Measurements from ENCODE around the gene WASHC4.

WASHC4 gene

DNA sequence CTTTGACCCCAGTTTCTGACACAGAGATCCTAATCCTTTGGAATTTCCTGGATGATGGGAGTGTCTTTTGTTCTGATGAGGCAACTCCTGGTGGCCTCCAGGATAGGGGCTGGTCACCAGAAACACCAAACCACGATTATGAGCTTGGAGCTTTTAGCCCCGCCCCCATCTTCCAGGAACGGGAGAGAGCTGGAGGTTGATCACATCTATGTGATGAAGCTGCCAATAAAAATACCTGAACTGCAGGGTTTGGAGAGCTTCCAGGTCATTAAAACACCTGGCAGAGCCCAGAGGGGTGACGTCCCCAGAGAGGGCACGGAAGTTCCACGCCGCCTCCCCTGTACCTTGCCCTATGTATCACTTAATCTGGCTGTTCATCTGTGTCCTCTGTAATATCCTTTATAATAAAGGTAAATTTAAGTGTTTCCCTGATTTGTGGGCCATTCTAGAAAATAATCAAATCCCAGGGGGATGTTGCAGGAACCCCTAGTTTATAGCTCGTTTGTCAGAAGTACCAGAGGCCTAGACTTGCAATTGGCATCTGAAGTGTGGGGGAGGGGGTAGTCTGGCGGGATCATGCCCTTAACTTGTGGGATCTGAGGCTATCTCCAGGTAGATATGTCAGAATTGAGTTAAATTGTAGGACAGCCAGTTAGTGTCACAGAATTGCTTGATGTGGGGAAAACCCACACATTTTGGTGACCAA is 107.3 kb downstream of the WASHC4 start:
- no peak for FAIRE-seq

DNA sequence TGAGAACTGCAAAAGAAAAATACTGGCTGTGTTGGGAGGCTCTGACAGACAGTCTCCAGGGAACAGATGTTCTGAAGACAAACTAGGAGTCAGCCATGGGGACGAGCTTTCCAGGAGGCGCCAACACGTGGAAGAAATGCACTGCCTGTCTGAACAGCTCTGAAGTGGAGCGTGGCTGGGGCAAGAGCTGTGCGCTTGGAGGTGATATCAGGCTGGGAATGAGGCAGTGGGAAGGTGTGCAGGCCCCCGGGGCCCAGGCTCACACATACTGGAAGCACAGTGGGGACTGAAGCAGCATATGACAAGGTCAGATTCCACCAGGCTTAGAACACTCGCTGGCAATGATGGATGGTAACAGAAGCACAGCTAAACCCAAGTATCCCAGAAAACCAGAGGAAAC is 110.9 kb downstream of the WASHC4 start:
- no peak for FAIRE-seq
